HepG2 (cell line): ENCODE data around the gene CIBAR2. TPM values are rescaled to one million over a fixed set of nuclear protein-coding genes. Genes with fewer than 3 reads are reported as not detected.
A peak's percentile ranks its signal among the peaks of the same experiment; 100 is the strongest.

ENCODE experiments used
- CC2D1A ChIP-seq: sonication (generic); formaldehyde crosslinking; IDR thresholded peaks from 2 replicates; pipeline ENCODE4 v1.8.1; 2023; ENCODE audit warnings: mild to moderate bottlenecking, missing genetic modification reagents
- KAT2B ChIP-seq: fragments of 150-350 bp; IDR thresholded peaks from 2 replicates; pipeline ENCODE4 v1.6.1; 2014; ENCODE audit warnings: low read depth, low read length, borderline replicate concordance
- RBM22 ChIP-seq: fragments of 200-400 bp; formaldehyde crosslinking; optimal IDR thresholded peaks from 2 replicates; pipeline ENCODE3; 2017; ENCODE audit warnings: mild to moderate bottlenecking, low read length, moderate library complexity
- SNAPC2 ChIP-seq: sonication (generic); formaldehyde crosslinking; IDR thresholded peaks from 2 replicates; pipeline ENCODE4 v1.8.1; 2022; ENCODE audit warnings: mild to moderate bottlenecking, missing genetic modification reagents
- SNRNP70 ChIP-seq: fragments of 200-400 bp; formaldehyde crosslinking; IDR thresholded peaks from 2 replicates; pipeline ENCODE4 v1.6.1; 2017; ENCODE audit warnings: mild to moderate bottlenecking, low read depth, low read length, moderate library complexity
- SP1 ChIP-seq, 2 experiments: fragments of 450-650 bp in 1 of 2; sonication (generic) in 1 of 2; formaldehyde crosslinking in 1 of 2; IDR thresholded peaks; 2 replicates each; pipeline versions ENCODE4 v1.4.0 to v1.6.1; 2016 to 2020; ENCODE audit warnings: missing genetic modification reagents in 1 of 2
- ZKSCAN8 ChIP-seq: IDR thresholded peaks from 2 replicates; pipeline ENCODE4 v1.6.1; 2016; ENCODE audit warnings: borderline replicate concordance, missing genetic modification reagents, missing compliant biosample characterization
- ZNF124 ChIP-seq: sonication (generic); formaldehyde crosslinking; IDR thresholded peaks from 2 replicates; pipeline ENCODE4 v1.4.0; 2020; ENCODE audit warnings: missing genetic modification reagents
- ZSCAN9 ChIP-seq: IDR thresholded peaks from 2 replicates; pipeline ENCODE4 v1.6.1; 2016; ENCODE audit warnings: borderline replicate concordance
- polyA plus RNA-seq, 8 experiments: library from polyadenylated mRNA; depleted of rRNA in 3 of 8; stranded (reverse) in 7 of 8; unstranded in 1 of 8; fragments of >200 nt; fragmentation: Illumina TruSeq in 4 of 8; extraction: Trizol in 4 of 8; gene quantifications; 2 replicates each; pipeline versions ENCODE4 v1.2.1 to v1.2.3, GENCODE V29; 2011 to 2016; ENCODE audit warnings: low read depth in 4 of 8, missing spikeins in 1 of 8, mixed read lengths in 1 of 8; ENCODE audit not compliant: insufficient read depth in 1 of 8
- total RNA-seq, 5 experiments: library from RNA; depleted of rRNA; stranded (reverse); fragments of >200 nt; fragmentation: Illumina TruSeq; extraction: Trizol; gene quantifications; 2 replicates each; pipeline ENCODE4 v1.2.3, GENCODE V29; 2016; ENCODE audit warnings: low read depth in 1 of 5
- TF ChIP-seq, protein P1 (sequence below), 2 experiments: sonication (generic) in 1 of 2; formaldehyde crosslinking in 1 of 2; IDR thresholded peaks; 2 replicates each; pipeline versions ENCODE4 v1.6.1 to v1.9.0; 2014 to 2022; ENCODE audit warnings: antibody characterized with exemption in 1 of 2, borderline replicate concordance in 1 of 2, inconsistent platforms in 1 of 2, low read depth in 1 of 2, missing genetic modification reagents in 1 of 2
- TF ChIP-seq, protein P2 (sequence below): sonication (generic); formaldehyde crosslinking; IDR thresholded peaks from 2 replicates; pipeline ENCODE4 v1.5.0; 2020; ENCODE audit warnings: mild to moderate bottlenecking, low read depth, missing genetic modification reagents, borderline replicate concordance
- TF ChIP-seq, protein P3 (sequence below): sonication (generic); formaldehyde crosslinking; IDR thresholded peaks from 2 replicates; pipeline ENCODE4 v1.5.0; 2020; ENCODE audit warnings: mild to moderate bottlenecking, missing genetic modification reagents
- TF ChIP-seq, protein P4 (sequence below): sonication (generic); formaldehyde crosslinking; IDR thresholded peaks from 2 replicates; pipeline ENCODE4 v1.4.0; 2020; ENCODE audit warnings: missing genetic modification reagents, borderline replicate concordance

Gene CIBAR2
- total and polyA plus RNA-seq, 2 of the 13 experiments (the other 11 are each of a cell fraction or from before 2014, with no cell fraction given) = not detected

DNA sequence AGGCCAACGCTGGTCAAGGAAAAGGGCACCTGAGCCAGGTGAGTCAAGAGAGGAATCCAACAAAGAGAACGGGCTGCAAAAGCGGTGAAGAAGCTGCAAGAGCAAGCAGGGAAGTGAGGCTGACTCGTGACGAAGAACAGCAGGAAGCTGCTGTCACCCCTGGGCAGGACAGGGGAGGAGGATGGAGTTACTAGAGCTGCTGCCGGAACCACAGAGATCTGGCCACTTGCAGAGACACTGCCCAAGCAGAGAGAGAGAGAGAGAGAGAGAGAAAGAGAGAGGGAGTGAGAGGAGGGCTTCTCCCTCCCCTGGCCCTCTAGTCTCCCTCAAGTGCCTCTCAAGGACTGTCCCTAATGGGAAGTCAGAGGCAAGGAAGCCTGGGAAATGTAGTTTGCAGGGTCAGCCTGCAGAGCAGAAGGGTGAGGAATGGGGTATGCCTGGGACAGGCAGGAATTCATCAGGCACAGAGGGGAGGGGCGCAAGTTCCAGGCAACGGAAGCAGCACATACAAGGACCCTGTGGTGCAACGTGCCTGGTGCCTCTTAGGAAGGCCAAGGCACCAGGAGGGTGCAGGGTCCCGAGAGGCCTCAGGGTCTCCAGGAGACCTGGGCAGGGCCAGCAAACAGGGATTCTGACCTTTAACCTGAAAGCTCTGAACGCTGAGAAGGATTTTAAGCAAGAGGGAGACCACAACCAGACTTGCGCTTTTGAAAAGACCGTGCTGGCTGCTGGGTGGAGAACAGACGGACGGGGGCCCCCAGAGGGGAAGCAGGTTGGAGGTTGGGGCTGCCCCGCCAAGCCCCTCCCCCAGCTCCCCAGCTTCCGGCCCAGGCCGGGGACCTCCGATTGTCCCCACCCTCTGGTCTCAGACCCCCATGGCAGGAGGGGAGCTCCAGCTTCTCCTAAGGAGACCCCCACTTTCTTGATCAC is 45.8 kb upstream of the CIBAR2 start (continued):
- TF ChIP-seq, protein P1, sequence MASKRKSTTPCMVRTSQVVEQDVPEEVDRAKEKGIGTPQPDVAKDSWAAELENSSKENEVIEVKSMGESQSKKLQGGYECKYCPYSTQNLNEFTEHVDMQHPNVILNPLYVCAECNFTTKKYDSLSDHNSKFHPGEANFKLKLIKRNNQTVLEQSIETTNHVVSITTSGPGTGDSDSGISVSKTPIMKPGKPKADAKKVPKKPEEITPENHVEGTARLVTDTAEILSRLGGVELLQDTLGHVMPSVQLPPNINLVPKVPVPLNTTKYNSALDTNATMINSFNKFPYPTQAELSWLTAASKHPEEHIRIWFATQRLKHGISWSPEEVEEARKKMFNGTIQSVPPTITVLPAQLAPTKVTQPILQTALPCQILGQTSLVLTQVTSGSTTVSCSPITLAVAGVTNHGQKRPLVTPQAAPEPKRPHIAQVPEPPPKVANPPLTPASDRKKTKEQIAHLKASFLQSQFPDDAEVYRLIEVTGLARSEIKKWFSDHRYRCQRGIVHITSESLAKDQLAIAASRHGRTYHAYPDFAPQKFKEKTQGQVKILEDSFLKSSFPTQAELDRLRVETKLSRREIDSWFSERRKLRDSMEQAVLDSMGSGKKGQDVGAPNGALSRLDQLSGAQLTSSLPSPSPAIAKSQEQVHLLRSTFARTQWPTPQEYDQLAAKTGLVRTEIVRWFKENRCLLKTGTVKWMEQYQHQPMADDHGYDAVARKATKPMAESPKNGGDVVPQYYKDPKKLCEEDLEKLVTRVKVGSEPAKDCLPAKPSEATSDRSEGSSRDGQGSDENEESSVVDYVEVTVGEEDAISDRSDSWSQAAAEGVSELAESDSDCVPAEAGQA (IDR thresholded peaks at IDR 0.05; ENCODE audit: low read depth) = no peak; the same call in 1 of the 2 replicates
- TF ChIP-seq, protein P1 (CRISPR knock-in tag; IDR thresholded peaks at IDR 0.05; ENCODE audit: borderline replicate concordance) = no peak
- TF ChIP-seq RBM22 (no peak), ZKSCAN8 (no peak), ZNF124 (CRISPR knock-in tag) (peak; percentile 64; the same call in 1 of the 2 replicates), SP1 (IDR thresholded peaks at IDR 0.05) (no peak), SP1 (CRISPR knock-in tag; IDR thresholded peaks at IDR 0.05) (peak; percentile 34; the same call in 1 of the 2 replicates), SNAPC2 (CRISPR knock-in tag) (no peak), KAT2B (no peak), CC2D1A (no peak; the same call in 1 of the 2 replicates), ZSCAN9 (no peak), SNRNP70 (no peak)
- TF ChIP-seq, protein P2, sequence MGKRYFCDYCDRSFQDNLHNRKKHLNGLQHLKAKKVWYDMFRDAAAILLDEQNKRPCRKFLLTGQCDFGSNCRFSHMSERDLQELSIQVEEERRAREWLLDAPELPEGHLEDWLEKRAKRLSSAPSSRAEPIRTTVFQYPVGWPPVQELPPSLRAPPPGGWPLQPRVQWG = no peak
- TF ChIP-seq, protein P3, sequence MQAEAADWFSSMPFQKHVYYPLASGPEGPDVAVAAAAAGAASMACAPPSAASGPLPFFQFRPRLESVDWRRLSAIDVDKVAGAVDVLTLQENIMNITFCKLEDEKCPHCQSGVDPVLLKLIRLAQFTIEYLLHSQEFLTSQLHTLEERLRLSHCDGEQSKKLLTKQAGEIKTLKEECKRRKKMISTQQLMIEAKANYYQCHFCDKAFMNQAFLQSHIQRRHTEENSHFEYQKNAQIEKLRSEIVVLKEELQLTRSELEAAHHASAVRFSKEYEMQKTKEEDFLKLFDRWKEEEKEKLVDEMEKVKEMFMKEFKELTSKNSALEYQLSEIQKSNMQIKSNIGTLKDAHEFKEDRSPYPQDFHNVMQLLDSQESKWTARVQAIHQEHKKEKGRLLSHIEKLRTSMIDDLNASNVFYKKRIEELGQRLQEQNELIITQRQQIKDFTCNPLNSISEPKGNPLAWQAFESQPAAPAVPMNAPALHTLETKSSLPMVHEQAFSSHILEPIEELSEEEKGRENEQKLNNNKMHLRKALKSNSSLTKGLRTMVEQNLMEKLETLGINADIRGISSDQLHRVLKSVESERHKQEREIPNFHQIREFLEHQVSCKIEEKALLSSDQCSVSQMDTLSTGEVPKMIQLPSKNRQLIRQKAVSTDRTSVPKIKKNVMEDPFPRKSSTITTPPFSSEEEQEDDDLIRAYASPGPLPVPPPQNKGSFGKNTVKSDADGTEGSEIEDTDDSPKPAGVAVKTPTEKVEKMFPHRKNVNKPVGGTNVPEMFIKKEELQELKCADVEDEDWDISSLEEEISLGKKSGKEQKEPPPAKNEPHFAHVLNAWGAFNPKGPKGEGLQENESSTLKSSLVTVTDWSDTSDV (CRISPR knock-in tag) = no peak
- TF ChIP-seq, protein P4, sequence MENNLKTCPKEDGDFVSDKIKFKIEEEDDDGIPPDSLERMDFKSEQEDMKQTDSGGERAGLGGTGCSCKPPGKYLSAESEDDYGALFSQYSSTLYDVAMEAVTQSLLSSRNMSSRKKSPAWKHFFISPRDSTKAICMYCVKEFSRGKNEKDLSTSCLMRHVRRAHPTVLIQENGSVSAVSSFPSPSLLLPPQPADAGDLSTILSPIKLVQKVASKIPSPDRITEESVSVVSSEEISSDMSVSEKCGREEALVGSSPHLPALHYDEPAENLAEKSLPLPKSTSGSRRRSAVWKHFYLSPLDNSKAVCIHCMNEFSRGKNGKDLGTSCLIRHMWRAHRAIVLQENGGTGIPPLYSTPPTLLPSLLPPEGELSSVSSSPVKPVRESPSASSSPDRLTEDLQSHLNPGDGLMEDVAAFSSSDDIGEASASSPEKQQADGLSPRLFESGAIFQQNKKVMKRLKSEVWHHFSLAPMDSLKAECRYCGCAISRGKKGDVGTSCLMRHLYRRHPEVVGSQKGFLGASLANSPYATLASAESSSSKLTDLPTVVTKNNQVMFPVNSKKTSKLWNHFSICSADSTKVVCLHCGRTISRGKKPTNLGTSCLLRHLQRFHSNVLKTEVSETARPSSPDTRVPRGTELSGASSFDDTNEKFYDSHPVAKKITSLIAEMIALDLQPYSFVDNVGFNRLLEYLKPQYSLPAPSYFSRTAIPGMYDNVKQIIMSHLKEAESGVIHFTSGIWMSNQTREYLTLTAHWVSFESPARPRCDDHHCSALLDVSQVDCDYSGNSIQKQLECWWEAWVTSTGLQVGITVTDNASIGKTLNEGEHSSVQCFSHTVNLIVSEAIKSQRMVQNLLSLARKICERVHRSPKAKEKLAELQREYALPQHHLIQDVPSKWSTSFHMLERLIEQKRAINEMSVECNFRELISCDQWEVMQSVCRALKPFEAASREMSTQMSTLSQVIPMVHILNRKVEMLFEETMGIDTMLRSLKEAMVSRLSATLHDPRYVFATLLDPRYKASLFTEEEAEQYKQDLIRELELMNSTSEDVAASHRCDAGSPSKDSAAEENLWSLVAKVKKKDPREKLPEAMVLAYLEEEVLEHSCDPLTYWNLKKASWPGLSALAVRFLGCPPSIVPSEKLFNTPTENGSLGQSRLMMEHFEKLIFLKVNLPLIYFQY (CRISPR knock-in tag) = no peak
